GM23338 (cell line): Measurements from ENCODE around the gene CRYBG1. TPM values are rescaled to one million over a fixed set of nuclear protein-coding genes. Genes with fewer than 3 reads are reported as not detected.

Experiments
- ATAC-seq: fragments of 200-7000 bp; cut with Tn5 transposase; 3 replicates; pipeline ENCODE4 v1.9.1; 2020
- DNase-seq: peaks from one replicate; pipeline ENCODE4 v3.0.0-alpha.2; 2015; ENCODE audit warnings: low spot score
- H2AFZ ChIP-seq: fragments of 200-600 bp; sonication (generic); 2 replicates; pipeline ENCODE4 v1.8.0; 2016; ENCODE audit warnings: antibody characterized with exemption, mild to moderate bottlenecking, moderate library complexity
- H3F3A ChIP-seq: fragments of 200-600 bp; sonication (generic); replicated peaks from 2 replicates; pipeline ENCODE4 v1.8.0; 2017; ENCODE audit warnings: antibody characterized with exemption, mixed run types, low read depth
- H3K27ac ChIP-seq: fragments of 200-600 bp; sonication (generic); 2 replicates; pipeline ENCODE4 v1.6.1; 2016; ENCODE audit warnings: low read depth
- H3K27me3 ChIP-seq: fragments of 200-600 bp; sonication (generic); 2 replicates; pipeline ENCODE4 v1.8.0; 2016; ENCODE audit warnings: mild to moderate bottlenecking, mixed run types, moderate library complexity; ENCODE audit not compliant: insufficient read depth
- H3K36me3 ChIP-seq: fragments of 200-600 bp; sonication (generic); 2 replicates; pipeline ENCODE4 v1.8.0; 2016; ENCODE audit warnings: mild to moderate bottlenecking; ENCODE audit not compliant: insufficient read depth
- H3K4me1 ChIP-seq: fragments of 200-600 bp; sonication (generic); 2 replicates; pipeline ENCODE4 v1.8.0; 2016; ENCODE audit warnings: mild to moderate bottlenecking, moderate library complexity; ENCODE audit not compliant: insufficient read depth
- H3K4me2 ChIP-seq: fragments of 200-600 bp; sonication (generic); 2 replicates; pipeline ENCODE4 v1.7.1; 2017; ENCODE audit warnings: mixed run types
- H3K4me3 ChIP-seq: fragments of 200-600 bp; sonication (generic); 2 replicates; pipeline ENCODE4 v1.6.1; 2016; ENCODE audit warnings: mixed run types
- H3K79me2 ChIP-seq: fragments of 200-600 bp; sonication (generic); replicated peaks from 2 replicates; pipeline ENCODE4 v1.8.0; 2017; ENCODE audit warnings: mild to moderate bottlenecking; ENCODE audit not compliant: insufficient read depth
- H3K9me2 ChIP-seq: fragments of 200-600 bp; sonication (generic); 2 replicates; pipeline ENCODE4 v1.8.0; 2017; ENCODE audit not compliant: insufficient read depth
- H4K20me1 ChIP-seq: fragments of 200-600 bp; sonication (generic); replicated peaks from 2 replicates; pipeline ENCODE4 v1.8.0; 2017; ENCODE audit warnings: mild to moderate bottlenecking; ENCODE audit not compliant: insufficient read depth
- H3K27ac Mint-ChIP-seq: 2 replicates; pipeline ENCODE4 v1.8.0; 2020; ENCODE audit warnings: inconsistent platforms, mild to moderate bottlenecking, moderate library complexity, mixed read lengths
- H3K27me3 Mint-ChIP-seq: 3 replicates; pipeline ENCODE4 v1.8.0; 2022; ENCODE audit warnings: low read depth, mild to moderate bottlenecking, moderate library complexity, mixed read lengths, inconsistent platforms; ENCODE audit not compliant: insufficient read depth, poor library complexity
- H3K36me3 Mint-ChIP-seq: 3 replicates; pipeline ENCODE4 v1.8.0; 2021; ENCODE audit warnings: low read depth, mild to moderate bottlenecking, inconsistent platforms, moderate library complexity, mixed read lengths
- H3K4me1 Mint-ChIP-seq: 3 replicates; pipeline ENCODE4 v1.8.0; 2020; ENCODE audit warnings: mild to moderate bottlenecking, inconsistent platforms, mixed read lengths
- H3K4me3 Mint-ChIP-seq: 3 replicates; pipeline ENCODE4 v1.8.0; 2021; ENCODE audit warnings: moderate library complexity, mild to moderate bottlenecking, inconsistent platforms, mixed read lengths
- H3K9me3 Mint-ChIP-seq: 3 replicates; pipeline ENCODE4 v1.8.0; 2020; ENCODE audit warnings: moderate library complexity, mild to moderate bottlenecking, inconsistent platforms, mixed read lengths
- CREB1 ChIP-seq: fragments of 250-450 bp; sonication (Bioruptor Pico); IDR thresholded peaks from 2 replicates; pipeline ENCODE4 v1.5.0; 2020; ENCODE audit warnings: low read depth, mild to moderate bottlenecking, moderate library complexity
- CTCF ChIP-seq, 2 experiments: fragments of 200-600 bp in 1 of 2; sonication (generic) in 1 of 2; conservative IDR thresholded peaks; 2 replicates each; pipeline versions ENCODE4 v1.5.1 to v1.6.1; 2016 to 2017; ENCODE audit warnings: antibody characterized with exemption in 2 of 2, low read depth in 2 of 2, mild to moderate bottlenecking in 2 of 2, moderate library complexity in 1 of 2
- ETS1 ChIP-seq: IDR thresholded peaks from 2 replicates; pipeline ENCODE4 v1.6.1; 2016; ENCODE audit warnings: antibody characterized with exemption
- EZH2 ChIP-seq: fragments of 200-600 bp; sonication (generic); IDR thresholded peaks from one replicate; pipeline ENCODE4 v1.8.0; 2017; ENCODE audit warnings: antibody characterized with exemption, mild to moderate bottlenecking, low read depth; ENCODE audit not compliant: unreplicated experiment
- EZH2phosphoT487 ChIP-seq: fragments of 200-600 bp; sonication (generic); IDR thresholded peaks from one replicate; pipeline ENCODE4 v1.8.1; 2018; ENCODE audit warnings: antibody characterized with exemption; ENCODE audit not compliant: unreplicated experiment
- JUNB ChIP-seq: IDR thresholded peaks from one replicate; pipeline ENCODE4 v1.6.1; 2016; ENCODE audit warnings: antibody characterized with exemption; ENCODE audit not compliant: unreplicated experiment
- NANOG ChIP-seq: IDR thresholded peaks from 2 replicates; pipeline ENCODE4 v1.6.1; 2016; ENCODE audit warnings: antibody characterized with exemption, borderline replicate concordance
- POLR2AphosphoS5 ChIP-seq: IDR thresholded peaks from 2 replicates; pipeline ENCODE4 v1.6.1; 2016; ENCODE audit warnings: antibody characterized with exemption, low read depth
- REST ChIP-seq: IDR thresholded peaks from one replicate; pipeline ENCODE4 v1.6.1; 2018; ENCODE audit warnings: antibody characterized with exemption; ENCODE audit not compliant: unreplicated experiment
- STAT1 ChIP-seq: IDR thresholded peaks from one replicate; pipeline ENCODE4 v1.6.1; 2016; ENCODE audit warnings: antibody characterized with exemption; ENCODE audit not compliant: unreplicated experiment
- ZNF331 ChIP-seq: fragments of 250-450 bp; sonication (Bioruptor Pico); IDR thresholded peaks from 2 replicates; pipeline ENCODE4 v1.5.0; 2020; ENCODE audit warnings: low read depth, mild to moderate bottlenecking, moderate library complexity
- ZNF462 ChIP-seq: fragments of 250-450 bp; sonication (Bioruptor Pico); IDR thresholded peaks from 2 replicates; pipeline ENCODE4 v1.5.0; 2020; ENCODE audit warnings: mild to moderate bottlenecking, moderate library complexity
- polyA plus RNA-seq: library from polyadenylated mRNA; unstranded; fragments of >200 nt; fragmentation: Nextera tagmentation; extraction: Ambion mirVana; gene quantifications from 2 replicates; pipeline ENCODE4 v1.2.1, GENCODE V29; 2016
- total RNA-seq: library from RNA; depleted of rRNA; stranded (reverse); fragments of >200 nt; shearing (Covaris generic); gene quantifications from 2 replicates; pipeline ENCODE4 v1.2.3, GENCODE V29; 2014

Gene CRYBG1
- total and polyA plus RNA-seq, 2 experiments from 2014 or later: 3.7 to 17.2 TPM

- Mint-ChIP-seq H3K4me1 (peaks cover 9% of the 10 kb centered on the region; the same call in 2 of the 3 replicates), H3K36me3 (peaks cover 20% of the 10 kb centered on the region; the same call in 2 of the 3 replicates), H3K4me3 (no peak overlapping the region), H3K27ac (no peak overlapping the region), H3K27me3 (no peaks in the 10 kb centered on the region), H3K9me3 (no peaks in the 10 kb centered on the region)
- Histone ChIP-seq H3K4me2 (no peak overlapping the region), H3K79me2 (peaks cover 93% of the 10 kb centered on the region), H3K27me3 (no peaks in the 10 kb centered on the region), H3K4me3 (no peak overlapping the region), H3K9me2 (no peaks in the 10 kb centered on the region), H2AFZ (no peak overlapping the region), H3K4me1 (no peaks in the 10 kb centered on the region), H3K36me3 (no peaks in the 10 kb centered on the region), H3F3A (no peaks in the 10 kb centered on the region), H3K27ac (no peak overlapping the region), H4K20me1 (peaks cover 22% of the 10 kb centered on the region)
- DNase-seq: no peak
- TF ChIP-seq STAT1: no peak
- TF ChIP-seq ZNF331 (CRISPR knock-in tag): no peak
- TF ChIP-seq ZNF462 (CRISPR knock-in tag): no peak
- no peak for TF ChIP-seq CTCF (conservative IDR thresholded peaks at IDR 0.05; ENCODE audit: low read depth in 2 of 2)
- TF ChIP-seq NANOG: no peak
- TF ChIP-seq CREB1: no peak
- no peak for TF ChIP-seq POLR2AphosphoS5
- TF ChIP-seq REST: no peak
- TF ChIP-seq EZH2: no peak
- no peak for TF ChIP-seq ETS1
- TF ChIP-seq EZH2phosphoT487: no peak
- TF ChIP-seq JUNB: no peak
- no peak for ATAC-seq
These were observed 44.6 kb upstream of the CRYBG1 start for GRCh38 chr6:106315765-106316374.
